Activated CD4-positive, CD25-positive, alpha-beta regulatory T cell treated with anti-CD3 and anti-CD28 coated beads, Interleukin-2, amount 50 U/mL, for 72 hours (primary cell): ENCODE data around the gene AFM.

ENCODE experiments used
- DNase-seq: peaks from one replicate; pipeline ENCODE4 v3.0.0; 2021

Gene AFM

GRCh38 chr4:73451981-73452747 is 29.4 kb upstream of the AFM start:
- no peak for DNase-seq

- no peak for DNase-seq
Observed at GRCh38 chr4:73452953-73453700, 28.4 kb upstream of the AFM start.

GRCh38 chr4:73453701-73454005 is 27.9 kb upstream of the AFM start:
- DNase-seq, result no peak

- DNase-seq, result no peak
Observed at GRCh38 chr4:73454920-73455319, 26.6 kb upstream of the AFM start.

GRCh38 chr4:73456177-73457022 is 25.1 kb upstream of the AFM start:
- no peak for DNase-seq

- DNase-seq, result no peak
Observed at GRCh38 chr4:73458184-73459047, 23.1 kb upstream of the AFM start.

GRCh38 chr4:73459048-73459421 is 22.5 kb upstream of the AFM start:
- DNase-seq, result no peak

- no peak for DNase-seq
Observed at GRCh38 chr4:73460913-73461522, 20.5 kb upstream of the AFM start.

- no peak for DNase-seq
Observed at GRCh38 chr4:73468170-73468569, 13.4 kb upstream of the AFM start.

- DNase-seq, result no peak
Observed at GRCh38 chr4:73470728-73471127, 10.8 kb upstream of the AFM start.

GRCh38 chr4:73477176-73477575 is 4.4 kb upstream of the AFM start:
- no peak for DNase-seq

GRCh38 chr4:73479323-73479722 is 2.2 kb upstream of the AFM start:
- DNase-seq, result no peak

- no peak for DNase-seq
Observed at GRCh38 chr4:73485085-73485484, 3.5 kb downstream of the AFM start.

GRCh38 chr4:73485596-73485995 is 4.1 kb downstream of the AFM start:
- DNase-seq, result no peak

- no peak for DNase-seq
Observed at GRCh38 chr4:73486497-73486896, 5.0 kb downstream of the AFM start.

- DNase-seq, result no peak
Observed at GRCh38 chr4:73487233-73487632, 5.7 kb downstream of the AFM start.

- no peak for DNase-seq
Observed at GRCh38 chr4:73499996-73500765, 18.6 kb downstream of the AFM start.

- DNase-seq, result no peak
Observed at GRCh38 chr4:73501664-73502265, 20.2 kb downstream of the AFM start.

- no peak for DNase-seq
Observed at GRCh38 chr4:73505567-73505966, 24.0 kb downstream of the AFM start.

GRCh38 chr4:73507541-73507940 is 26.0 kb downstream of the AFM start:
- no peak for DNase-seq

GRCh38 chr4:73508651-73509050 is 27.1 kb downstream of the AFM start:
- no peak for DNase-seq
